ENCODE data around the gene CEP78.
"Not testable (repeated sequence)": the region's sequence is repeated elsewhere in the genome, so short reads cannot be mapped to it uniquely, and the experiment has no call there.

Gene CEP78

GRCh38 chr9:78235762-78236550 lies at the start of gene CEP78:
TSS of gene CEP78 (plus strand) at chr9:78236075. CDS start at chr9:78236351, 276 bp downstream.
- DNase-seq, result peak; percentile 23 to 92 (median 80)

GRCh38 chr9:78187763-78188484 lies 48.0 kb upstream of the CEP78 start:
- DNase-seq, result peak in 32 of 58 donors; percentile 1 to 48 (median 7)

- DNase-seq, result no peak
Observed at GRCh38 chr9:78188594-78188993, 47.3 kb upstream of the CEP78 start.

- no peak for DNase-seq
Observed at GRCh38 chr9:78189001-78189400, 46.9 kb upstream of the CEP78 start.

GRCh38 chr9:78189461-78189860 lies 46.4 kb upstream of the CEP78 start:
- DNase-seq, result no peak

- DNase-seq, result no peak
Observed at GRCh38 chr9:78191931-78192330, 43.9 kb upstream of the CEP78 start.

- no peak for DNase-seq
Observed at GRCh38 chr9:78196258-78196657, 39.6 kb upstream of the CEP78 start.

GRCh38 chr9:78201158-78201777 lies 34.6 kb upstream of the CEP78 start:
- DNase-seq, result not testable (repeated sequence)

GRCh38 chr9:78207319-78207718 lies 28.6 kb upstream of the CEP78 start:
- DNase-seq, result no peak

GRCh38 chr9:78207901-78208300 lies 28.0 kb upstream of the CEP78 start:
- DNase-seq, result no peak

GRCh38 chr9:78209127-78209526 lies 26.7 kb upstream of the CEP78 start:
- no peak for DNase-seq

GRCh38 chr9:78210841-78211301 lies 25.0 kb upstream of the CEP78 start:
- no peak for DNase-seq

GRCh38 chr9:78212868-78213267 lies 23.0 kb upstream of the CEP78 start:
- no peak for DNase-seq

- peak in 18 of 58 donors; percentile 2 to 53 (median 18) for DNase-seq
Observed at GRCh38 chr9:78213712-78214111, 22.2 kb upstream of the CEP78 start.

GRCh38 chr9:78214492-78214891 lies 21.4 kb upstream of the CEP78 start:
- no peak for DNase-seq

- DNase-seq, result no peak
Observed at GRCh38 chr9:78215706-78216105, 20.2 kb upstream of the CEP78 start.

GRCh38 chr9:78218890-78219289 lies 17.0 kb upstream of the CEP78 start:
- DNase-seq, result no peak

GRCh38 chr9:78221425-78221824 lies 14.4 kb upstream of the CEP78 start:
- DNase-seq, result no peak

GRCh38 chr9:78221841-78222240 lies 14.0 kb upstream of the CEP78 start:
- not testable (repeated sequence) for DNase-seq

GRCh38 chr9:78230761-78231160 lies 5.1 kb upstream of the CEP78 start:
- DNase-seq, result no peak

GRCh38 chr9:78232471-78232870 lies 3.4 kb upstream of the CEP78 start:
- DNase-seq, result not testable (repeated sequence)

GRCh38 chr9:78234810-78235209 lies 1.1 kb upstream of the CEP78 start:
- DNase-seq, result no peak

All from anterior cingulate cortex (tissue), 58 donors.